Activated naive CD8-positive, alpha-beta T cell (primary cell): ENCODE results near the gene AKR1C4.
"Not testable (repeated sequence)": the region's sequence is repeated elsewhere in the genome, so short reads cannot be mapped to it uniquely, and the experiment has no call there.

Experiments used
- H3K27ac Mint-ChIP-seq: one replicate; pipeline ENCODE4 v1.8.0; 2021; ENCODE audit warnings: mixed read lengths
- H3K27me3 Mint-ChIP-seq: one replicate; pipeline ENCODE4 v1.8.0; 2021; ENCODE audit warnings: mixed read lengths
- H3K36me3 Mint-ChIP-seq: one replicate; pipeline ENCODE4 v1.8.0; 2021; ENCODE audit warnings: mixed read lengths
- H3K4me1 Mint-ChIP-seq: one replicate; pipeline ENCODE4 v1.8.0; 2021; ENCODE audit warnings: low read depth, mixed read lengths
- H3K4me3 Mint-ChIP-seq: one replicate; pipeline ENCODE4 v1.8.0; 2021; ENCODE audit warnings: mild to moderate bottlenecking, mixed read lengths
- H3K9me3 Mint-ChIP-seq: one replicate; pipeline ENCODE4 v1.8.0; 2021; ENCODE audit warnings: low read depth, mixed read lengths

Gene AKR1C4

GRCh38 chr10:5196702-5197113, at the start of gene AKR1C4:
Gene AKR1C4 (plus strand): TSS chr10:5196837. CDS start chr10:5196868, 31 bp downstream.
- Mint-ChIP-seq H3K9me3 (no peaks in the 10 kb centered on the region), H3K36me3 (no peaks in the 10 kb centered on the region), H3K27me3 (no peaks in the 10 kb centered on the region), H3K27ac (no peak within 1 kb of the TSS), H3K4me3 (no peak within 1 kb of the TSS), H3K4me1 (no peaks in the 10 kb centered on the region)

DNA sequence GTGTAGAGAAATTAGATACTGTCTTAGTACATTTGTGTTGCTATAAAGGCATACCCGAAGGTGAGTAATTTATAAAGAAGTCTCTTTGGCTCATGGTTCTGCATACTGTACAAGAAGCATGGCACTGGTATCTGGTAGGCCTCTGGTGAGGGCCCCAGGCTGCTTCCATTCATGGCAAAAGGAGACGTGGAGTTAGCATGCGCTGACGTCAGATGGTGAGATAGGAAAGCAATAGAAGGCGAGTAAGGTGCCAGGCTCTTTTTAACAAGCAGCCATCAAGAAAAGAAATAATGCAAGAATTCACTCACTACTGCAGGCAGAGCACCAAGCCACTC, 49.8 kb upstream of the AKR1C4 start:
- Mint-ChIP-seq H3K9me3 (peaks cover 18% of the 10 kb centered on the region), H3K4me1 (no peaks in the 10 kb centered on the region), H3K27ac (no peak overlapping the region), H3K27me3 (no peaks in the 10 kb centered on the region), H3K4me3 (no peak overlapping the region), H3K36me3 (no peaks in the 10 kb centered on the region)

GRCh38 chr10:5147255-5147980, 49.2 kb upstream of the AKR1C4 start:
- Mint-ChIP-seq H3K4me3 (no peak overlapping the region), H3K36me3 (no peaks in the 10 kb centered on the region), H3K9me3 (peaks cover 18% of the 10 kb centered on the region), H3K27ac (no peak overlapping the region), H3K27me3 (no peaks in the 10 kb centered on the region), H3K4me1 (no peaks in the 10 kb centered on the region)

- no peaks in the 10 kb centered on the region for H3K4me1 Mint-ChIP-seq
- no peaks in the 10 kb centered on the region for H3K27me3 Mint-ChIP-seq
- H3K27ac Mint-ChIP-seq = no peak overlapping the region
- H3K36me3 Mint-ChIP-seq = no peaks in the 10 kb centered on the region
- H3K9me3 Mint-ChIP-seq = peaks cover 18% of the 10 kb centered on the region
- no peak overlapping the region for H3K4me3 Mint-ChIP-seq
Observed at GRCh38 chr10:5147981-5148677, 48.5 kb upstream of the AKR1C4 start.

- H3K27ac Mint-ChIP-seq = no peak overlapping the region
- peaks cover 18% of the 10 kb centered on the region for H3K9me3 Mint-ChIP-seq
- no peaks in the 10 kb centered on the region for H3K27me3 Mint-ChIP-seq
- no peak overlapping the region for H3K4me3 Mint-ChIP-seq
- no peaks in the 10 kb centered on the region for H3K36me3 Mint-ChIP-seq
- no peaks in the 10 kb centered on the region for H3K4me1 Mint-ChIP-seq
Observed at GRCh38 chr10:5148678-5149032, 48.0 kb upstream of the AKR1C4 start.

- no peaks in the 10 kb centered on the region for H3K4me1 Mint-ChIP-seq
- H3K27ac Mint-ChIP-seq = no peak overlapping the region
- no peaks in the 10 kb centered on the region for H3K36me3 Mint-ChIP-seq
- H3K4me3 Mint-ChIP-seq = no peak overlapping the region
- H3K27me3 Mint-ChIP-seq = no peaks in the 10 kb centered on the region
- H3K9me3 Mint-ChIP-seq = peaks cover 18% of the 10 kb centered on the region
Observed at GRCh38 chr10:5151076-5151475, 45.6 kb upstream of the AKR1C4 start.

GRCh38 chr10:5155951-5156350, 40.7 kb upstream of the AKR1C4 start:
- no peaks in the 10 kb centered on the region for H3K27me3 Mint-ChIP-seq
- H3K4me3 Mint-ChIP-seq = no peak overlapping the region
- peaks cover 3% of the 10 kb centered on the region for H3K9me3 Mint-ChIP-seq
- H3K36me3 Mint-ChIP-seq = no peaks in the 10 kb centered on the region
- H3K4me1 Mint-ChIP-seq = no peaks in the 10 kb centered on the region
- H3K27ac Mint-ChIP-seq = no peak overlapping the region

DNA sequence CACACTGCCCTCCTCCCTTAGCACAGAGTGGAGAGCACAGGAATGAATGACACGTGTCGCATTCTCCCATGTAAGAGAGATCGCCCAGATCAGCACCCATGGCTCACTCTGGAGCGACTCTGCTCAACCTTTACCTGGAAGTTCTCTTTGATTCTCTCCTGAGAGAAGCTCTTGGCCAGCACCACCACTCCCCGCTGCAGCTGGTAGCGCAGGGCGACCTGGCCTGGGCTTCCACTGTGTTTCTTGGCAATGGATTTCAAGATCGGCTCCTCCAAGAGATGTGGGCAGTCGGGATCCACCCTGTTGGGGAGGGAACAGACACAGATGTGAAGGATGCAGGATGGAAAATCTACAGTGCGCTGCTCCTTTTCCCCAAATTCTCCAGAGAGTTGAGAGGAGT, 39.1 kb upstream of the AKR1C4 start:
- H3K36me3 Mint-ChIP-seq = peaks cover 2% of the 10 kb centered on the region
- no peak overlapping the region for H3K27ac Mint-ChIP-seq
- H3K27me3 Mint-ChIP-seq = no peaks in the 10 kb centered on the region
- H3K9me3 Mint-ChIP-seq = peaks cover 8% of the 10 kb centered on the region
- no peaks in the 10 kb centered on the region for H3K4me1 Mint-ChIP-seq
- H3K4me3 Mint-ChIP-seq = no peak overlapping the region

DNA sequence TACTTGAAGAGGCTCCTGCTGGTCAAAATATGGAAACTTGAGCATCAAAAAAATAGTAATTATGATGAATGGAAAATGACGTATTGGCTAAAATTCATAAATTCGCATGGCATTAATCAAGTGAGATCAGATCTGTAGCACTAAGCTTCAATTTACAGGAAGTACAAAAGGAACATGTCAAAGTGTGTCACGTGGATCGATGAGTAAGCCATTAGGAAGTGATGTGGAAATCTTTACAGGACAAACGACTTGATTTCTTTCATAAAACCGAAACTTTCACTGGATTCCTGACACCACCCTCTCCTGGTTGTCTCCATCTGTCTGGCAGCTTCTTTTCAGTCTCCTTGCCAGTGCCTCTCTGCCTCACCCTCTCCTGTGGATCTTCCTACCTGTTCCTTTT, 37.5 kb upstream of the AKR1C4 start:
- Mint-ChIP-seq H3K9me3 (peaks cover 14% of the 10 kb centered on the region), H3K4me1 (no peaks in the 10 kb centered on the region), H3K4me3 (no peak overlapping the region), H3K36me3 (peaks cover 8% of the 10 kb centered on the region), H3K27me3 (peaks cover 2% of the 10 kb centered on the region), H3K27ac (no peak overlapping the region)

DNA sequence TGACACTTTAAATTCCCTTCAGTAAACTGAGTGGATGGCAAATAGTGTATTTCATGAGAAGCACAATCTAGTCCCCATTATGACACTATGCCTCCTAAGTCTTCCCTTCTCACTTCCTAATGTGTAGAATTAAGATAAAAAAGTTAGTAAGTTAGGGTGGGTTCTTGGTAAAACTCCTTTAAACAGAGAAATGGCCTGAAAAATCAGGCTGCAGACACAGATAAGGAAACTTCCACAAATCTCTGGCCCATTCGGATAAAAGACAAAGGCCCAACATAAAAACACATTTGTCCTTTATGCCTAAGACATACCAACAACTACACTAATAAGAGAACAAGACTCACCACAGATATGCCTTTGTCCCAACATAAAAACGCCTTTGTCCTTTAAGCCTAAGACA, 33.1 kb upstream of the AKR1C4 start:
- peaks cover 33% of the 10 kb centered on the region for H3K9me3 Mint-ChIP-seq
- no peak overlapping the region for H3K4me3 Mint-ChIP-seq
- H3K36me3 Mint-ChIP-seq = peaks cover 16% of the 10 kb centered on the region
- no peaks in the 10 kb centered on the region for H3K4me1 Mint-ChIP-seq
- H3K27ac Mint-ChIP-seq = no peak overlapping the region
- peaks cover 2% of the 10 kb centered on the region for H3K27me3 Mint-ChIP-seq

DNA sequence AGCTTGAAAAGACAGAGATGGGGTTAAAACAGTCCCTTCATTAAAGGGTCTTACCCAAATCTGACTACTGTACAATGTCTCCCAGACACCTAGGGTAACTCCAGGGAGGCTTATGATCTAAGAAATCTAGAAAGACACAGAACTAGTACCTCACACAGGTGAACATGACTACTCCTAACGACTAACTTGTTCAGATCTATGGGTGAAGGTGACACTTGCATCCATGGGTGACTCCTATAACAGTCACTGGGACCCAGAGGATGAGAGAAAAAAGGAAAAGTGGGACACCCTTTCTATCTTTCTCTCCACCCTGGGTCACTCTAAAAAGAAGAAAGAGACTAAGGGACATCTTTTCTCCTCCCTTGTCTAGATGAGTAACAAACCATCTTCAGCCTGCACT, 30.9 kb upstream of the AKR1C4 start:
- H3K9me3 Mint-ChIP-seq = peaks cover 34% of the 10 kb centered on the region
- no peak overlapping the region for H3K4me3 Mint-ChIP-seq
- peaks cover 2% of the 10 kb centered on the region for H3K27me3 Mint-ChIP-seq
- no peak overlapping the region for H3K27ac Mint-ChIP-seq
- no peaks in the 10 kb centered on the region for H3K4me1 Mint-ChIP-seq
- H3K36me3 Mint-ChIP-seq = peaks cover 17% of the 10 kb centered on the region

DNA sequence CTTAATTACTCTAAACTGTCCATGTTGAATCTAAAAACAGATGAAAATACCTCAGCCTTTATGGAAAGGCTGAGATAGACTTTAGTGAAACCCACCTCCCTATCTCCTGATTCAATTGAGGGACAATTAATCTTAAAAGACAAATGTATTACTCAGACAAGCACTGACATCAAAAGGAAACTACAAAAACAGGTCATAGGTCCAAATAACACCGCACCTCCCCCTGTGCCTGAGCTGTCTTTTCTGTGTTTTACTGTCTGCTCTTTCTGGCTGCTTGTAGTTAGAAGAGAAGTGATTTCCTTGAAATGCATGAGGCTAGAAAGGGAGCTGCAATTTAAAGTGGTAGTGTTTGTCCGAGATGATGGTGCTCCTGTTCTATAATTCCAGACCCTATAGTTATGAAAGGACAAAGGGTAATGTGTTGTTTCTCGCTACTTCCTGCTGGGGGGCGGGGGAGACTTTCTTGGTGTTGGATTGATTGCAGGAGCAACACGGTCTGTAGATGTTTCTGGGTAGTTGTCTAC, 27.7 kb upstream of the AKR1C4 start:
- peaks cover 9% of the 10 kb centered on the region for H3K36me3 Mint-ChIP-seq
- no peak overlapping the region for H3K4me3 Mint-ChIP-seq
- H3K4me1 Mint-ChIP-seq = no peaks in the 10 kb centered on the region
- peaks cover 21% of the 10 kb centered on the region for H3K9me3 Mint-ChIP-seq
- no peaks in the 10 kb centered on the region for H3K27me3 Mint-ChIP-seq
- H3K27ac Mint-ChIP-seq = no peak overlapping the region

- not testable (repeated sequence) for H3K36me3 Mint-ChIP-seq, H3K27me3 Mint-ChIP-seq, H3K27ac Mint-ChIP-seq, H3K4me1 Mint-ChIP-seq, H3K4me3 Mint-ChIP-seq, H3K9me3 Mint-ChIP-seq
Observed at GRCh38 chr10:5175581-5175980, 21.1 kb upstream of the AKR1C4 start.

DNA sequence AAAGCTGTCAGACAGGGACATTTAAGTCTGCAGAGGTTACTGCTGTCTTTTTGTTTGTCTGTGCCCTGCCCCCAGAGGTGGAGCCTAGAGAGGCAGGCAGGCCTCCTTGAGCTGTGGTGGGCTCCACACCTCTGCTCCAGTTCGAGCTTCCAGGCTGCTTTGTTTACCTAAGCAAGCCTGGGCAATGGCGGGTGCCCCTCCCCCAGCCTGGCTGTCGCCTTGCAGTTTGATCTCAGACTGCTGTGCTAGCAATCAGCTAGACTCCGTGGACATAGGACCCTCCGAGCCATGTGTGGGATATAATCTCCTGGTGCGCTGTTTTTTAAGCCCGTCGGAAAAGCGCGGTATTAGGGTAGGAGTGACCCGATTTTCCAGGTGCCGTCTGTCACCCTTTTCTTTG, 16.1 kb upstream of the AKR1C4 start:
- H3K4me3 Mint-ChIP-seq, H3K27me3 Mint-ChIP-seq, H3K36me3 Mint-ChIP-seq, H3K9me3 Mint-ChIP-seq, H3K4me1 Mint-ChIP-seq, H3K27ac Mint-ChIP-seq: not testable (repeated sequence)

DNA sequence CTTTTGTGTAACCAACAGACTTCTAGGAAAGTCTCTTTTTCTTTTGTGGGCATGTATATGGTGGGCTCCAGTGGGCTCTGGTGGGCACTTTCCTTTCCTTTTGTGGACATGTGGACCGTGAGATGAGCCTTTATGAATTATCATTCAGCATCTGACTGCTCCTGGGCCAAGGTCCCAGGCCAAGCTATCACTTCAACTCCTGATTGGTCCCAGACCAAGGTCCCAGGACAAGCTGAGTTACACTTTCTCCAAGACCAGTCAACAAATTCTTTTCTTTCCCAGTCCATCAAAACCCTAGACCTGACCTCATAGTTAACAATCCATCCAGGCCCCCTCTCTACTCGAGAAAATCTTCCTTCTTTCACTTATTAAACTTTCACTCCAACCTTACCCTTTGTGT, 12.7 kb upstream of the AKR1C4 start:
- Mint-ChIP-seq H3K4me3 (no peak overlapping the region), H3K4me1 (no peaks in the 10 kb centered on the region), H3K27me3 (peaks cover 4% of the 10 kb centered on the region), H3K27ac (no peak overlapping the region), H3K9me3 (no peaks in the 10 kb centered on the region), H3K36me3 (no peaks in the 10 kb centered on the region)
